GM21619 (cell line): ENCODE measurements around the gene IPO11.

Experiments
- ATAC-seq: cut with Tn5 transposase; IDR thresholded peaks from one replicate; pipeline ENCODE4 v1.9.1; 2021; ENCODE audit not compliant: unreplicated experiment

Gene IPO11

GRCh38 chr5:62432621-62433064 lies 20.1 kb downstream of the IPO11 start:
- ATAC-seq: no peak

GRCh38 chr5:62448528-62448927 lies 36.0 kb downstream of the IPO11 start:
- no peak for ATAC-seq

- ATAC-seq: no peak
Measured at GRCh38 chr5:62450259-62450658, 37.7 kb downstream of the IPO11 start.

- ATAC-seq: no peak
Measured at GRCh38 chr5:62457071-62457470, 44.5 kb downstream of the IPO11 start.

GRCh38 chr5:62460578-62460983 lies 48.0 kb downstream of the IPO11 start:
- ATAC-seq: peak; percentile 80

GRCh38 chr5:62461561-62461960 lies 49.0 kb downstream of the IPO11 start:
- ATAC-seq: no peak

GRCh38 chr5:62465985-62466925 lies 53.7 kb downstream of the IPO11 start:
- no peak for ATAC-seq

- no peak for ATAC-seq
Measured at GRCh38 chr5:62473209-62473608, 60.6 kb downstream of the IPO11 start.

- no peak for ATAC-seq
Measured at GRCh38 chr5:62475072-62475471, 62.5 kb downstream of the IPO11 start.

GRCh38 chr5:62477801-62478200 lies 65.2 kb downstream of the IPO11 start:
- no peak for ATAC-seq

- no peak for ATAC-seq
Measured at GRCh38 chr5:62483556-62483955, 71.0 kb downstream of the IPO11 start.

- no peak for ATAC-seq
Measured at GRCh38 chr5:62486672-62487071, 74.1 kb downstream of the IPO11 start.

GRCh38 chr5:62488531-62488930 lies 76.0 kb downstream of the IPO11 start:
- no peak for ATAC-seq

GRCh38 chr5:62489471-62489870 lies 76.9 kb downstream of the IPO11 start:
- ATAC-seq: no peak

- no peak for ATAC-seq
Measured at GRCh38 chr5:62494772-62495171, 82.2 kb downstream of the IPO11 start.

- ATAC-seq: no peak
Measured at GRCh38 chr5:62496876-62497275, 84.3 kb downstream of the IPO11 start.

GRCh38 chr5:62498961-62499360 lies 86.4 kb downstream of the IPO11 start:
- no peak for ATAC-seq

- ATAC-seq: no peak
Measured at GRCh38 chr5:62499756-62500155, 87.2 kb downstream of the IPO11 start.

- ATAC-seq: no peak
Measured at GRCh38 chr5:62502456-62503101, 90.0 kb downstream of the IPO11 start.

- no peak for ATAC-seq
Measured at GRCh38 chr5:62504129-62504528, 91.6 kb downstream of the IPO11 start.

- ATAC-seq: no peak
Measured at GRCh38 chr5:62506659-62507460, 94.3 kb downstream of the IPO11 start.
